ENCODE results near the gene DPYD. TPM values are rescaled to one million over a fixed set of nuclear protein-coding genes. Genes with fewer than 3 reads are reported as not detected.
A peak's percentile ranks its signal among the peaks of the same experiment; 100 is the strongest.

DPYD gene
- total RNA-seq, 1 donor: 81.9 TPM

GRCh38 chr1:97588772-97589171, 332.1 kb downstream of the DPYD start:
- H3K4me3 ChIP-seq (ENCODE audit: low read depth, low read length): no peak overlapping the region
- no peak for DNase-seq (ENCODE audit: low read depth)
- no peak for TF ChIP-seq CTCF (IDR thresholded peaks at IDR 0.05; ENCODE audit: insufficient read depth, low read length)

- H3K4me3 ChIP-seq (ENCODE audit: low read depth, low read length): no peak overlapping the region
- DNase-seq (ENCODE audit: low read depth): peak; percentile 31
- TF ChIP-seq CTCF (IDR thresholded peaks at IDR 0.05; ENCODE audit: insufficient read depth, low read length): no peak
These were observed 339.2 kb downstream of the DPYD start for GRCh38 chr1:97581614-97582051.

GRCh38 chr1:97577613-97578012, 343.2 kb downstream of the DPYD start:
- H3K4me3 ChIP-seq (ENCODE audit: low read depth, low read length): no peak overlapping the region
- no peak for TF ChIP-seq CTCF (IDR thresholded peaks at IDR 0.05; ENCODE audit: insufficient read depth, low read length)
- no peak for DNase-seq (ENCODE audit: low read depth)

GRCh38 chr1:97573553-97573952, 347.3 kb downstream of the DPYD start:
- DNase-seq (ENCODE audit: low read depth): peak; percentile 47
- no peak overlapping the region for H3K4me3 ChIP-seq (ENCODE audit: low read depth, low read length)

GRCh38 chr1:97572561-97572960, 348.3 kb downstream of the DPYD start:
- TF ChIP-seq CTCF (IDR thresholded peaks at IDR 0.05; ENCODE audit: insufficient read depth, low read length): no peak
- DNase-seq (ENCODE audit: low read depth): peak; percentile 70

More at GRCh38 chr1:97573553-97573952, 347.3 kb downstream of the DPYD start:
- TF ChIP-seq CTCF (IDR thresholded peaks at IDR 0.05; ENCODE audit: insufficient read depth, low read length): no peak

GRCh38 chr1:97571760-97572159, 349.1 kb downstream of the DPYD start:
- no peak overlapping the region for H3K4me3 ChIP-seq (ENCODE audit: low read depth, low read length)
- peak; percentile 55 for DNase-seq (ENCODE audit: low read depth)
- no peak for TF ChIP-seq CTCF (IDR thresholded peaks at IDR 0.05; ENCODE audit: insufficient read depth, low read length)

More at GRCh38 chr1:97572561-97572960, 348.3 kb downstream of the DPYD start:
- H3K4me3 ChIP-seq (ENCODE audit: low read depth, low read length): no peak overlapping the region

GRCh38 chr1:97570691-97571090, 350.1 kb downstream of the DPYD start:
- no peak overlapping the region for H3K4me3 ChIP-seq (ENCODE audit: low read depth, low read length)
- DNase-seq (ENCODE audit: low read depth): no peak
- no peak for TF ChIP-seq CTCF (IDR thresholded peaks at IDR 0.05; ENCODE audit: insufficient read depth, low read length)
